GM23338 (cell line): ENCODE measurements around the gene NFIB. TPM values are rescaled to one million over a fixed set of nuclear protein-coding genes. Genes with fewer than 3 reads are reported as not detected.

Experiments
- ATAC-seq: fragments of 200-7000 bp; cut with Tn5 transposase; 3 replicates; pipeline ENCODE4 v1.9.1; 2020
- DNase-seq: peaks from one replicate; pipeline ENCODE4 v3.0.0-alpha.2; 2015; ENCODE audit warnings: low spot score
- H2AFZ ChIP-seq: fragments of 200-600 bp; sonication (generic); 2 replicates; pipeline ENCODE4 v1.8.0; 2016; ENCODE audit warnings: antibody characterized with exemption, mild to moderate bottlenecking, moderate library complexity
- H3F3A ChIP-seq: fragments of 200-600 bp; sonication (generic); replicated peaks from 2 replicates; pipeline ENCODE4 v1.8.0; 2017; ENCODE audit warnings: antibody characterized with exemption, mixed run types, low read depth
- H3K27ac ChIP-seq: fragments of 200-600 bp; sonication (generic); 2 replicates; pipeline ENCODE4 v1.6.1; 2016; ENCODE audit warnings: low read depth
- H3K27me3 ChIP-seq: fragments of 200-600 bp; sonication (generic); 2 replicates; pipeline ENCODE4 v1.8.0; 2016; ENCODE audit warnings: mild to moderate bottlenecking, mixed run types, moderate library complexity; ENCODE audit not compliant: insufficient read depth
- H3K36me3 ChIP-seq: fragments of 200-600 bp; sonication (generic); 2 replicates; pipeline ENCODE4 v1.8.0; 2016; ENCODE audit warnings: mild to moderate bottlenecking; ENCODE audit not compliant: insufficient read depth
- H3K4me1 ChIP-seq: fragments of 200-600 bp; sonication (generic); 2 replicates; pipeline ENCODE4 v1.8.0; 2016; ENCODE audit warnings: mild to moderate bottlenecking, moderate library complexity; ENCODE audit not compliant: insufficient read depth
- H3K4me2 ChIP-seq: fragments of 200-600 bp; sonication (generic); 2 replicates; pipeline ENCODE4 v1.7.1; 2017; ENCODE audit warnings: mixed run types
- H3K4me3 ChIP-seq: fragments of 200-600 bp; sonication (generic); 2 replicates; pipeline ENCODE4 v1.6.1; 2016; ENCODE audit warnings: mixed run types
- H3K79me2 ChIP-seq: fragments of 200-600 bp; sonication (generic); replicated peaks from 2 replicates; pipeline ENCODE4 v1.8.0; 2017; ENCODE audit warnings: mild to moderate bottlenecking; ENCODE audit not compliant: insufficient read depth
- H3K9me2 ChIP-seq: fragments of 200-600 bp; sonication (generic); 2 replicates; pipeline ENCODE4 v1.8.0; 2017; ENCODE audit not compliant: insufficient read depth
- H4K20me1 ChIP-seq: fragments of 200-600 bp; sonication (generic); replicated peaks from 2 replicates; pipeline ENCODE4 v1.8.0; 2017; ENCODE audit warnings: mild to moderate bottlenecking; ENCODE audit not compliant: insufficient read depth
- H3K27ac Mint-ChIP-seq: 2 replicates; pipeline ENCODE4 v1.8.0; 2020; ENCODE audit warnings: inconsistent platforms, mild to moderate bottlenecking, moderate library complexity, mixed read lengths
- H3K27me3 Mint-ChIP-seq: 3 replicates; pipeline ENCODE4 v1.8.0; 2022; ENCODE audit warnings: low read depth, mild to moderate bottlenecking, moderate library complexity, mixed read lengths, inconsistent platforms; ENCODE audit not compliant: insufficient read depth, poor library complexity
- H3K36me3 Mint-ChIP-seq: 3 replicates; pipeline ENCODE4 v1.8.0; 2021; ENCODE audit warnings: low read depth, mild to moderate bottlenecking, inconsistent platforms, moderate library complexity, mixed read lengths
- H3K4me1 Mint-ChIP-seq: 3 replicates; pipeline ENCODE4 v1.8.0; 2020; ENCODE audit warnings: mild to moderate bottlenecking, inconsistent platforms, mixed read lengths
- H3K4me3 Mint-ChIP-seq: 3 replicates; pipeline ENCODE4 v1.8.0; 2021; ENCODE audit warnings: moderate library complexity, mild to moderate bottlenecking, inconsistent platforms, mixed read lengths
- H3K9me3 Mint-ChIP-seq: 3 replicates; pipeline ENCODE4 v1.8.0; 2020; ENCODE audit warnings: moderate library complexity, mild to moderate bottlenecking, inconsistent platforms, mixed read lengths
- CREB1 ChIP-seq: fragments of 250-450 bp; sonication (Bioruptor Pico); IDR thresholded peaks from 2 replicates; pipeline ENCODE4 v1.5.0; 2020; ENCODE audit warnings: low read depth, mild to moderate bottlenecking, moderate library complexity
- ETS1 ChIP-seq: IDR thresholded peaks from 2 replicates; pipeline ENCODE4 v1.6.1; 2016; ENCODE audit warnings: antibody characterized with exemption
- EZH2phosphoT487 ChIP-seq: fragments of 200-600 bp; sonication (generic); IDR thresholded peaks from one replicate; pipeline ENCODE4 v1.8.1; 2018; ENCODE audit warnings: antibody characterized with exemption; ENCODE audit not compliant: unreplicated experiment
- JUNB ChIP-seq: IDR thresholded peaks from one replicate; pipeline ENCODE4 v1.6.1; 2016; ENCODE audit warnings: antibody characterized with exemption; ENCODE audit not compliant: unreplicated experiment
- NANOG ChIP-seq: IDR thresholded peaks from 2 replicates; pipeline ENCODE4 v1.6.1; 2016; ENCODE audit warnings: antibody characterized with exemption, borderline replicate concordance
- POLR2AphosphoS5 ChIP-seq: IDR thresholded peaks from 2 replicates; pipeline ENCODE4 v1.6.1; 2016; ENCODE audit warnings: antibody characterized with exemption, low read depth
- REST ChIP-seq: IDR thresholded peaks from one replicate; pipeline ENCODE4 v1.6.1; 2018; ENCODE audit warnings: antibody characterized with exemption; ENCODE audit not compliant: unreplicated experiment
- STAT1 ChIP-seq: IDR thresholded peaks from one replicate; pipeline ENCODE4 v1.6.1; 2016; ENCODE audit warnings: antibody characterized with exemption; ENCODE audit not compliant: unreplicated experiment
- ZNF114 ChIP-seq: fragments of 250-450 bp; sonication (Bioruptor Pico); IDR thresholded peaks from 2 replicates; pipeline ENCODE4 v1.5.0; 2020; ENCODE audit warnings: mild to moderate bottlenecking, moderate library complexity
- ZNF331 ChIP-seq: fragments of 250-450 bp; sonication (Bioruptor Pico); IDR thresholded peaks from 2 replicates; pipeline ENCODE4 v1.5.0; 2020; ENCODE audit warnings: low read depth, mild to moderate bottlenecking, moderate library complexity
- polyA plus RNA-seq: library from polyadenylated mRNA; unstranded; fragments of >200 nt; fragmentation: Nextera tagmentation; extraction: Ambion mirVana; gene quantifications from 2 replicates; pipeline ENCODE4 v1.2.1, GENCODE V29; 2016
- total RNA-seq: library from RNA; depleted of rRNA; stranded (reverse); fragments of >200 nt; shearing (Covaris generic); gene quantifications from 2 replicates; pipeline ENCODE4 v1.2.3, GENCODE V29; 2014

Gene NFIB
- total and polyA plus RNA-seq, 2 experiments from 2014 or later: 3.9 to 4.7 TPM

GRCh38 chr9:14056316-14056861, 257.6 kb downstream of the NFIB start:
- Mint-ChIP-seq H3K36me3 (no peaks in the 10 kb centered on the region), H3K27ac (no peak overlapping the region), H3K27me3 (peaks cover 3% of the 10 kb centered on the region), H3K9me3 (no peaks in the 10 kb centered on the region), H3K4me3 (no peak overlapping the region), H3K4me1 (peaks cover 9% of the 10 kb centered on the region)
- H3K36me3 ChIP-seq: no peaks in the 10 kb centered on the region
- H4K20me1 ChIP-seq: no peaks in the 10 kb centered on the region
- H3K4me1 ChIP-seq: no peaks in the 10 kb centered on the region
- no peaks in the 10 kb centered on the region for H3K27me3 ChIP-seq
- H2AFZ ChIP-seq: peak overlapping the region; percentile 35; the same call in 1 of the 2 replicates
- DNase-seq (peak; percentile 21), ATAC-seq (no peak)
- no peak overlapping the region for H3K4me3 ChIP-seq
- no peak overlapping the region for H3K27ac ChIP-seq
- H3K4me2 ChIP-seq: no peak overlapping the region
- H3K79me2 ChIP-seq: no peaks in the 10 kb centered on the region
- no peaks in the 10 kb centered on the region for H3K9me2 ChIP-seq
- TF ChIP-seq STAT1 (no peak), REST (no peak), EZH2phosphoT487 (no peak), ZNF331 (CRISPR knock-in tag) (peak; percentile 58), JUNB (no peak), ETS1 (no peak)
- no peaks in the 10 kb centered on the region for H3F3A ChIP-seq

- H3K4me3 Mint-ChIP-seq: no peak overlapping the region
- TF ChIP-seq EZH2phosphoT487 (no peak), ZNF114 (no peak), ZNF331 (CRISPR knock-in tag) (no peak), STAT1 (no peak), REST (no peak), ETS1 (no peak), POLR2AphosphoS5 (no peak), NANOG (no peak), CREB1 (CRISPR knock-in tag) (no peak)
Observed at GRCh38 chr9:14054096-14054495, 259.8 kb downstream of the NFIB start.

More at GRCh38 chr9:14054096-14054495, 259.8 kb downstream of the NFIB start:
- Histone ChIP-seq H2AFZ (peak overlapping the region; percentile 64), H3K79me2 (no peaks in the 10 kb centered on the region), H3K4me2 (no peak overlapping the region), H3K4me3 (no peak overlapping the region), H3K27ac (no peak overlapping the region), H3K27me3 (no peaks in the 10 kb centered on the region), H4K20me1 (no peaks in the 10 kb centered on the region), H3K36me3 (no peaks in the 10 kb centered on the region), H3F3A (no peaks in the 10 kb centered on the region), H3K4me1 (no peaks in the 10 kb centered on the region), H3K9me2 (no peaks in the 10 kb centered on the region)
- H3K4me1 Mint-ChIP-seq: peaks cover 9% of the 10 kb centered on the region
- H3K9me3 Mint-ChIP-seq: no peaks in the 10 kb centered on the region
- no peak overlapping the region for H3K27ac Mint-ChIP-seq
- ATAC-seq (no peak), DNase-seq (no peak)
- H3K36me3 Mint-ChIP-seq: no peaks in the 10 kb centered on the region
- H3K27me3 Mint-ChIP-seq: peaks cover 3% of the 10 kb centered on the region
